ENCODE measurements around the gene BPTF. TPM values are rescaled to one million over a fixed set of nuclear protein-coding genes. Genes with fewer than 3 reads are reported as not detected.
A peak's percentile ranks its signal among the peaks of the same experiment; 100 is the strongest.
"Not testable (repeated sequence)": the region's sequence is repeated elsewhere in the genome, so short reads cannot be mapped to it uniquely, and the experiment has no call there.

BPTF gene
- total and polyA plus RNA-seq, 2 donors = 29.8 to 48.5 TPM

- not testable (repeated sequence) for H3K27ac ChIP-seq (ENCODE audit: low read depth in 1 of 2, low read length in 1 of 2); H3K4me1 ChIP-seq (ENCODE audit: control insufficient read depth in 2 of 2, insufficient read depth in 2 of 2, low read length in 2 of 2); H3K4me3 ChIP-seq (ENCODE audit: low read length in 2 of 2); H3K9me3 ChIP-seq (ENCODE audit: control insufficient read depth in 2 of 2, insufficient read depth in 1 of 2, low read length in 1 of 2); H3K27me3 ChIP-seq (ENCODE audit: control insufficient read depth in 2 of 2, insufficient read depth in 1 of 2, low read length in 1 of 2)
- peak; percentile 19 to 76 (median 63) for DNase-seq (ENCODE audit: low read depth in 6 of 9, low spot score in 9 of 9)
- H3K36me3 ChIP-seq (ENCODE audit: control insufficient read depth in 2 of 2, insufficient read depth in 2 of 2, low read length in 1 of 2) = peaks cover 43 to 61% of the 10 kb centered on the region in 2 donors
- 0% methylated on average over 1 of the region's 1 CpG for WGBS
Measured at GRCh38 chr17:67963145-67963572, 137.9 kb downstream of the BPTF start.

- Histone ChIP-seq H3K27me3 (ENCODE audit: control insufficient read depth in 2 of 2, insufficient read depth in 1 of 2, low read length in 1 of 2) (no peaks in the 10 kb centered on the region), H3K4me1 (ENCODE audit: control insufficient read depth in 2 of 2, insufficient read depth in 2 of 2, low read length in 2 of 2) (no peaks in the 10 kb centered on the region), H3K36me3 (ENCODE audit: control insufficient read depth in 2 of 2, insufficient read depth in 2 of 2, low read length in 1 of 2) (peaks cover 29 to 59% of the 10 kb centered on the region in 2 donors), H3K27ac (ENCODE audit: low read depth in 1 of 2, low read length in 1 of 2) (no peak overlapping the region), H3K9me3 (ENCODE audit: control insufficient read depth in 2 of 2, insufficient read depth in 1 of 2, low read length in 1 of 2) (no peaks in the 10 kb centered on the region), H3K4me3 (ENCODE audit: low read length in 2 of 2) (no peak overlapping the region)
- WGBS = 98% methylated on average over 7 of the region's 7 CpGs
- DNase-seq (ENCODE audit: low read depth in 6 of 9, low spot score in 9 of 9) = no peak
Measured at GRCh38 chr17:67970783-67971182, 145.5 kb downstream of the BPTF start.

DNA sequence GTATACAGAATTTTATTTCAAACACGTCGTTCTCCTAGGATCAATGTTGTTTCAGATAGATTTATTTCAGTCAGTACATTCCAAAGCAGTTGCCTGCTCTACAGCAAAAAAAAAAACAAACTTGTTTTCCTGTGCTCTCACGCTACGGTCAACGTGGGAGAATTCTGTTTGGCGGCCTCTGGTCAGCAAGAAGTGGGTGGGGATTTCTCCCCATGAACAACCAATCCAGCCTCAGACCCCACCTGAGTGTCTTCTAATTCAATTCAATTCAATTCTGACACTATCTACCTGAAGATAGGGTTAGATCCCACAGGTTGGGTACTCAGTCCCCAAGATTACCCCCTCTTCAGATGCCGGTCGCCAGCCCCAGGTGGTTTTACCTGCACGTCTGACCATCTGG is 148.9 kb downstream of the BPTF start:
- DNase-seq (ENCODE audit: low read depth in 6 of 9, low spot score in 9 of 9) = no peak
- peaks cover 39 to 58% of the 10 kb centered on the region in 2 donors for H3K36me3 ChIP-seq (ENCODE audit: control insufficient read depth in 2 of 2, insufficient read depth in 2 of 2, low read length in 1 of 2)
- WGBS = 95% methylated on average over 9 of the region's 9 CpGs

GRCh38 chr17:67974598-67975066 is 149.3 kb downstream of the BPTF start:
- Histone ChIP-seq H3K36me3 (ENCODE audit: control insufficient read depth in 2 of 2, insufficient read depth in 2 of 2, low read length in 1 of 2) (peaks cover 40 to 59% of the 10 kb centered on the region in 2 donors), H3K4me3 (ENCODE audit: low read length in 2 of 2) (no peak overlapping the region), H3K27ac (ENCODE audit: low read depth in 1 of 2, low read length in 1 of 2) (no peak overlapping the region), H3K4me1 (ENCODE audit: control insufficient read depth in 2 of 2, insufficient read depth in 2 of 2, low read length in 2 of 2) (no peaks in the 10 kb centered on the region), H3K9me3 (ENCODE audit: control insufficient read depth in 2 of 2, insufficient read depth in 1 of 2, low read length in 1 of 2) (no peaks in the 10 kb centered on the region), H3K27me3 (ENCODE audit: control insufficient read depth in 2 of 2, insufficient read depth in 1 of 2, low read length in 1 of 2) (no peaks in the 10 kb centered on the region)
- no peak for DNase-seq (ENCODE audit: low read depth in 6 of 9, low spot score in 9 of 9)
- WGBS = 83% methylated on average over 8 of the region's 8 CpGs

More for the DNA sequence above, 148.9 kb downstream of the BPTF start:
- H3K27me3 ChIP-seq (ENCODE audit: control insufficient read depth in 2 of 2, insufficient read depth in 1 of 2, low read length in 1 of 2) = no peaks in the 10 kb centered on the region
- H3K4me3 ChIP-seq (ENCODE audit: low read length in 2 of 2) = no peak overlapping the region
- no peak overlapping the region for H3K27ac ChIP-seq (ENCODE audit: low read depth in 1 of 2, low read length in 1 of 2)
- H3K9me3 ChIP-seq (ENCODE audit: control insufficient read depth in 2 of 2, insufficient read depth in 1 of 2, low read length in 1 of 2) = no peaks in the 10 kb centered on the region
- no peaks in the 10 kb centered on the region for H3K4me1 ChIP-seq (ENCODE audit: control insufficient read depth in 2 of 2, insufficient read depth in 2 of 2, low read length in 2 of 2)

DNA sequence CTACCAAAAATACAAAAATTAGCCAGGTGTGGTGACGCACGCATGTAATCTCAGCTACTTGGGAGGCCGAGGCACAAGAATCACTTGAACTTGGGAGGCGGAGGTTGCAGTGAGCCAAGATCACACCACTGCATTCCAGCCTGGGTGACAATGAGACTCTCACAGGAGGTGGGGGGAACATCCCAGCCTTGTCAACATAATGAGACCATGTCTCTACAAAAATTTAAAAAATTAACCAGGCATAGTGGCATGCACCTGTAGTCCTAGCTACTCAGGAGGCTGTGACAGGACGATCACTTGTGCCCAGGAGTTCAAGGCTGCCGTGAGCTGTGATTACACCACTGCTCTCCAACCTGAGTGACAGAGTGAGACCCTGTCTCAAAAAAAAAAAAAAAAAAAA is 151.0 kb downstream of the BPTF start:
- not testable (repeated sequence) for H3K27ac ChIP-seq (ENCODE audit: low read depth in 1 of 2, low read length in 1 of 2); H3K9me3 ChIP-seq (ENCODE audit: control insufficient read depth in 2 of 2, insufficient read depth in 1 of 2, low read length in 1 of 2); DNase-seq (ENCODE audit: low read depth in 6 of 9, low spot score in 9 of 9); H3K4me1 ChIP-seq (ENCODE audit: control insufficient read depth in 2 of 2, insufficient read depth in 2 of 2, low read length in 2 of 2); H3K27me3 ChIP-seq (ENCODE audit: control insufficient read depth in 2 of 2, insufficient read depth in 1 of 2, low read length in 1 of 2); H3K4me3 ChIP-seq (ENCODE audit: low read length in 2 of 2)
- WGBS = 98% methylated on average over 6 of the region's 6 CpGs
- H3K36me3 ChIP-seq (ENCODE audit: control insufficient read depth in 2 of 2, insufficient read depth in 2 of 2, low read length in 1 of 2) = peaks cover 37 to 64% of the 10 kb centered on the region in 2 donors

DNA sequence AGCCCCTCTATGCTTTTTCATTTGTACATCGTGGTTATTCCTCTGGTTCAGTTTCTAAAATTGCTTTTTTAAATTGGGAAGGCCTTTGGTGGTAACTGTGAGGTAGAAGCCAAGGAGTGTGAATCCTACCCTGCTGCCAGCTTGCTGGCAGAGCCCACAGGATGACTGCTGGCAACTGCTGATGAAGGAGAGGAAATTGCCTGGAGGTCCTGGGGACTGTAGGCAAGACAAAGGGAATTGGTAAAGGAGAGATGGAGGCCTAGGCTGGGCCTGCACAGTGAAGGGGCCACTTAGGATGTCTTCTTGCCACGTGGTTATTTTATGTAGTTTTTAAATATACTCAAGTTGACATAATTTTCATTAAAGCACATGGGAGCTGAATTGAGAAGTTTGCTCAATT is 155.2 kb downstream of the BPTF start:
- Histone ChIP-seq H3K36me3 (ENCODE audit: control insufficient read depth in 2 of 2, insufficient read depth in 2 of 2, low read length in 1 of 2) (peaks cover 30 to 49% of the 10 kb centered on the region in 2 donors), H3K4me3 (ENCODE audit: low read length in 2 of 2) (no peak overlapping the region), H3K27ac (ENCODE audit: low read depth in 1 of 2, low read length in 1 of 2) (no peak overlapping the region), H3K9me3 (ENCODE audit: control insufficient read depth in 2 of 2, insufficient read depth in 1 of 2, low read length in 1 of 2) (no peaks in the 10 kb centered on the region), H3K4me1 (ENCODE audit: control insufficient read depth in 2 of 2, insufficient read depth in 2 of 2, low read length in 2 of 2) (no peaks in the 10 kb centered on the region), H3K27me3 (ENCODE audit: control insufficient read depth in 2 of 2, insufficient read depth in 1 of 2, low read length in 1 of 2) (no peaks in the 10 kb centered on the region)
- DNase-seq (ENCODE audit: low read depth in 6 of 9, low spot score in 9 of 9) = no peak
- WGBS = 99% methylated on average over 2 of the region's 2 CpGs

- H3K27ac ChIP-seq (ENCODE audit: low read depth in 1 of 2, low read length in 1 of 2); H3K27me3 ChIP-seq (ENCODE audit: control insufficient read depth in 2 of 2, insufficient read depth in 1 of 2, low read length in 1 of 2); H3K9me3 ChIP-seq (ENCODE audit: control insufficient read depth in 2 of 2, insufficient read depth in 1 of 2, low read length in 1 of 2); H3K4me3 ChIP-seq (ENCODE audit: low read length in 2 of 2); H3K4me1 ChIP-seq (ENCODE audit: control insufficient read depth in 2 of 2, insufficient read depth in 2 of 2, low read length in 2 of 2); DNase-seq (ENCODE audit: low read depth in 6 of 9, low spot score in 9 of 9): not testable (repeated sequence)
- 66% methylated on average over 3 of the region's 3 CpGs for WGBS
- H3K36me3 ChIP-seq (ENCODE audit: control insufficient read depth in 2 of 2, insufficient read depth in 2 of 2, low read length in 1 of 2) = peaks cover 28 to 45% of the 10 kb centered on the region in 2 donors
Measured at GRCh38 chr17:67980883-67981282, 155.6 kb downstream of the BPTF start.

GRCh38 chr17:67982034-67982640 is 156.8 kb downstream of the BPTF start:
- no peaks in the 10 kb centered on the region for H3K27me3 ChIP-seq (ENCODE audit: control insufficient read depth in 2 of 2, insufficient read depth in 1 of 2, low read length in 1 of 2)
- no peak for DNase-seq (ENCODE audit: low read depth in 6 of 9, low spot score in 9 of 9)
- no peak overlapping the region for H3K27ac ChIP-seq (ENCODE audit: low read depth in 1 of 2, low read length in 1 of 2)
- H3K9me3 ChIP-seq (ENCODE audit: control insufficient read depth in 2 of 2, insufficient read depth in 1 of 2, low read length in 1 of 2) = no peaks in the 10 kb centered on the region
- H3K36me3 ChIP-seq (ENCODE audit: control insufficient read depth in 2 of 2, insufficient read depth in 2 of 2, low read length in 1 of 2) = peaks cover 20 to 33% of the 10 kb centered on the region in 2 donors
- H3K4me1 ChIP-seq (ENCODE audit: control insufficient read depth in 2 of 2, insufficient read depth in 2 of 2, low read length in 2 of 2) = no peaks in the 10 kb centered on the region
- H3K4me3 ChIP-seq (ENCODE audit: low read length in 2 of 2) = no peak overlapping the region
- 97% methylated on average over 9 of the region's 9 CpGs for WGBS

- H3K27me3 ChIP-seq (ENCODE audit: control insufficient read depth in 2 of 2, insufficient read depth in 1 of 2, low read length in 1 of 2) = no peaks in the 10 kb centered on the region
- no peaks in the 10 kb centered on the region for H3K4me1 ChIP-seq (ENCODE audit: control insufficient read depth in 2 of 2, insufficient read depth in 2 of 2, low read length in 2 of 2)
- H3K27ac ChIP-seq (ENCODE audit: low read depth in 1 of 2, low read length in 1 of 2) = no peak overlapping the region
- no peak overlapping the region for H3K4me3 ChIP-seq (ENCODE audit: low read length in 2 of 2)
- no peaks in the 10 kb centered on the region for H3K9me3 ChIP-seq (ENCODE audit: control insufficient read depth in 2 of 2, insufficient read depth in 1 of 2, low read length in 1 of 2)
- no peak for DNase-seq (ENCODE audit: low read depth in 6 of 9, low spot score in 9 of 9)
- peaks cover 18 to 30% of the 10 kb centered on the region in 2 donors for H3K36me3 ChIP-seq (ENCODE audit: control insufficient read depth in 2 of 2, insufficient read depth in 2 of 2, low read length in 1 of 2)
- WGBS = 98% methylated on average over 8 of the region's 8 CpGs
Measured at GRCh38 chr17:67982686-67983382, 157.5 kb downstream of the BPTF start.

All from thymus (tissue), 11 donors.